B cell (primary cell): ENCODE data around the gene TCF3. TPM values are rescaled to one million over a fixed set of nuclear protein-coding genes. Genes with fewer than 3 reads are reported as not detected.

Source experiments
- ATAC-seq: fragments of 200-7000 bp; cut with Tn5 transposase; one replicate; pipeline ENCODE4 v1.10.0; 2021; ENCODE audit warnings: low read depth, mild to moderate bottlenecking, moderate number of reproducible peaks, moderate library complexity
- CTCF ChIA-PET: fragments of 350-600 bp; sonication (Branson Sonifier 250); formaldehyde crosslinking; loops from one replicate; lab custom pipeline; 2021; ENCODE audit warnings: antibody characterized with exemption, inconsistent platforms; lab: Charles Lee
- POLR2A ChIA-PET: fragments of 350-600 bp; sonication (Branson Sonifier 250); formaldehyde crosslinking; loops from one replicate; lab custom pipeline; 2021; ENCODE audit warnings: antibody characterized with exemption; lab: Charles Lee
- DNase-seq: peaks from one replicate; pipeline ENCODE4 v3.0.0; 2013
- H2AFZ ChIP-seq: 2 replicates; pipeline ENCODE4 v1.6.1; 2012; ENCODE audit warnings: mild to moderate bottlenecking, low read depth, low read length; ENCODE audit not compliant: insufficient read depth, poor library complexity, severe bottlenecking
- H3K27ac ChIP-seq, 2 donors: 1 replicate in 1 of 2; 2 replicates in 1 of 2; pipeline ENCODE4 v1.5.1; 2012 to 2013; ENCODE audit warnings: low read length in 2 of 2, mild to moderate bottlenecking in 2 of 2, moderate library complexity in 1 of 2
- H3K27me3 ChIP-seq, 4 experiments: fragments of 200-600 bp in 1 of 4; sonication (generic) in 1 of 4; replicated peaks in 1 of 4; 1 replicate in 2 of 4; 2 replicates in 2 of 4; pipeline versions ENCODE4 v1.6.1 to v1.7.0; 2013 to 2016; ENCODE audit warnings: low read length in 3 of 4, mild to moderate bottlenecking in 2 of 4, mixed read lengths in 1 of 4, moderate library complexity in 1 of 4; ENCODE audit not compliant: insufficient read depth in 4 of 4, control insufficient read depth in 3 of 4; ENCODE audit errors: control extremely low read depth in 1 of 4
- H3K36me3 ChIP-seq, 2 experiments: replicated peaks in 1 of 2; 1 replicate in 1 of 2; 2 replicates in 1 of 2; pipeline versions ENCODE4 v1.6.1 to v1.7.1; 2013; ENCODE audit warnings: low read length in 1 of 2; ENCODE audit not compliant: insufficient read depth in 2 of 2, control insufficient read depth in 1 of 2; ENCODE audit errors: control extremely low read depth in 1 of 2, extremely low read depth in 1 of 2
- H3K4me1 ChIP-seq, 2 donors: fragments of 200-600 bp in 1 of 2; sonication (generic) in 1 of 2; 1 replicate in 1 of 2; 2 replicates in 1 of 2; pipeline versions ENCODE4 v1.5.1 to v1.6.1; 2013 to 2017; ENCODE audit warnings: low read length in 2 of 2; ENCODE audit not compliant: control insufficient read depth in 2 of 2, insufficient read depth in 2 of 2
- H3K4me2 ChIP-seq: replicated peaks from 2 replicates; pipeline ENCODE3; 2012; ENCODE audit warnings: mild to moderate bottlenecking, low read depth, low read length; ENCODE audit not compliant: poor library complexity, severe bottlenecking
- H3K4me3 ChIP-seq, 5 experiments: fragments of 200-600 bp in 1 of 5; sonication (generic) in 1 of 5; 1 replicate in 3 of 5; 2 replicates in 2 of 5; pipeline versions ENCODE4 v1.5.1 to v1.7.0; 2011 to 2016; ENCODE audit warnings: low read length in 4 of 5, mild to moderate bottlenecking in 4 of 5, low read depth in 2 of 5, control low read depth in 1 of 5, moderate library complexity in 1 of 5; ENCODE audit not compliant: insufficient read depth in 1 of 5; ENCODE audit errors: control extremely low read depth in 1 of 5, extremely low read depth in 1 of 5
- H3K79me2 ChIP-seq: fragments of 200-600 bp; sonication (generic); one replicate; pipeline ENCODE4 v1.6.0; 2016; ENCODE audit warnings: low read length; ENCODE audit not compliant: control insufficient read depth, insufficient read depth
- H3K9ac ChIP-seq: fragments of 200-600 bp; sonication (generic); 2 replicates; pipeline ENCODE4 v1.6.1; 2017; ENCODE audit warnings: mild to moderate bottlenecking, low read length, moderate library complexity
- H3K9me3 ChIP-seq, 3 donors: one replicate each; pipeline versions ENCODE4 v1.6.1 to v1.7.1; 2013; ENCODE audit warnings: low read length in 2 of 3; ENCODE audit not compliant: control insufficient read depth in 2 of 3, insufficient read depth in 1 of 3; ENCODE audit errors: control extremely low read depth in 1 of 3
- H4K20me1 ChIP-seq: 2 replicates; pipeline ENCODE4 v1.6.0; 2012; ENCODE audit warnings: mild to moderate bottlenecking, low read length; ENCODE audit not compliant: insufficient read depth, control insufficient read depth, poor library complexity, severe bottlenecking
- H3K27ac Mint-ChIP-seq: one replicate; pipeline ENCODE4 v1.8.0; 2021; ENCODE audit warnings: mixed read lengths
- H3K27me3 Mint-ChIP-seq: one replicate; pipeline ENCODE4 v1.8.0; 2021; ENCODE audit warnings: mixed read lengths
- H3K4me1 Mint-ChIP-seq: one replicate; pipeline ENCODE4 v1.8.0; 2021; ENCODE audit warnings: mixed read lengths
- H3K4me3 Mint-ChIP-seq: one replicate; pipeline ENCODE4 v1.8.0; 2021; ENCODE audit warnings: mixed read lengths
- H3K9me3 Mint-ChIP-seq: one replicate; pipeline ENCODE4 v1.8.0; 2022; ENCODE audit warnings: mixed read lengths; ENCODE audit not compliant: insufficient read depth
- EZH2 ChIP-seq: IDR thresholded peaks from 2 replicates; pipeline ENCODE4 v1.6.1; 2012; ENCODE audit warnings: borderline replicate concordance, low read depth, mild to moderate bottlenecking, moderate library complexity, low read length; ENCODE audit not compliant: insufficient read depth, poor library complexity, severe bottlenecking
- WGBS: methylation state at CpG from one replicate; pipeline ENCODE4 v1.1.5; 2013; ENCODE audit warnings: missing lambda C conversion rate; ENCODE audit not compliant: insufficient coverage; 5-methylcytosine and 5-hydroxymethylcytosine counted together
- intact Hi-C: fragments of 100-400 bp; cut with micrococcal nuclease; formaldehyde crosslinking; loops from one replicate; pipeline ENCODE4 v1.10.0; 2022
- polyA plus RNA-seq: library from polyadenylated mRNA; depleted of rRNA; stranded (reverse); fragments of >200 nt; gene quantifications from 2 replicates; pipeline ENCODE4 v1.2.3, GENCODE V29; 2012
- total RNA-seq, 2 donors: library from RNA; stranded (reverse); fragments of 120-200 nt in 1 of 2; gene quantifications; 1 replicate in 1 of 2; 2 replicates in 1 of 2; pipeline versions ENCODE4 v1.2.3 to v1.2.4, GENCODE V29; 2013 to 2022
- TF ChIP-seq, protein P1 (sequence below): fragments of 200-600 bp; IDR thresholded peaks from one replicate; pipeline ENCODE4 v1.8.0; 2022; ENCODE audit warnings: antibody characterized with exemption, mild to moderate bottlenecking

Gene TCF3
- total and polyA plus RNA-seq, 2 donors (not counting 1 experiment from before 2014, with no cell fraction given), result 278 to 588 TPM

DNA sequence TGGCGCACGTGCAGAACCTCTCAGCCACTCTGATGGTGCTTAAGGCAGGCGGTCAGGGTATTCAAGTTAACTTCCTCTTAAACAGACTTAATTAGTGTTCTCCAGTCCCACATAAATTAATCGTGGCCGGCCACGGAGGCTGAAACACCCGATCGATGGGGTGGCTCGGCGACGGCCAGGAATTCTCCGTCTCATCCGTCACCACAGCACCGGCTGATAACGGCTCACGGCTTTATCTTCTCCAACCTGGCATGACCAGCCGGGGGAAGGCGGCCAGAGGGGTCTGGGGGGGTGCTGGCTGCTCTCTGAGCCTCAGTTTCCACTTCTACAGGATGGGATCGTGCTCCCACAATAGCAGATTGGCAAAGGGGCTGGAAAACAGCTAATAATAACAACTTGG is 32.6 kb upstream of the TCF3 start:
- no peak overlapping the region for H3K27ac ChIP-seq
- peaks cover 0 to 4% (median 0%) of the 10 kb centered on the region in 3 donors for H3K9me3 ChIP-seq
- no peaks in the 10 kb centered on the region for H4K20me1 ChIP-seq
- CTCF ChIA-PET, result interaction anchor here (1.4 kb wide), 1 partner anchor 141 kb away, joined by 3 read pairs; no protein-coding TSS in a partner anchor
- H3K4me3 Mint-ChIP-seq, result no peak overlapping the region
- TF ChIP-seq, protein P1, sequence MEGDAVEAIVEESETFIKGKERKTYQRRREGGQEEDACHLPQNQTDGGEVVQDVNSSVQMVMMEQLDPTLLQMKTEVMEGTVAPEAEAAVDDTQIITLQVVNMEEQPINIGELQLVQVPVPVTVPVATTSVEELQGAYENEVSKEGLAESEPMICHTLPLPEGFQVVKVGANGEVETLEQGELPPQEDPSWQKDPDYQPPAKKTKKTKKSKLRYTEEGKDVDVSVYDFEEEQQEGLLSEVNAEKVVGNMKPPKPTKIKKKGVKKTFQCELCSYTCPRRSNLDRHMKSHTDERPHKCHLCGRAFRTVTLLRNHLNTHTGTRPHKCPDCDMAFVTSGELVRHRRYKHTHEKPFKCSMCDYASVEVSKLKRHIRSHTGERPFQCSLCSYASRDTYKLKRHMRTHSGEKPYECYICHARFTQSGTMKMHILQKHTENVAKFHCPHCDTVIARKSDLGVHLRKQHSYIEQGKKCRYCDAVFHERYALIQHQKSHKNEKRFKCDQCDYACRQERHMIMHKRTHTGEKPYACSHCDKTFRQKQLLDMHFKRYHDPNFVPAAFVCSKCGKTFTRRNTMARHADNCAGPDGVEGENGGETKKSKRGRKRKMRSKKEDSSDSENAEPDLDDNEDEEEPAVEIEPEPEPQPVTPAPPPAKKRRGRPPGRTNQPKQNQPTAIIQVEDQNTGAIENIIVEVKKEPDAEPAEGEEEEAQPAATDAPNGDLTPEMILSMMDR, result no peak
- no peak for TF ChIP-seq EZH2
- no peaks in the 10 kb centered on the region for H3K9me3 Mint-ChIP-seq
- no peaks in the 10 kb centered on the region for H3K4me1 ChIP-seq
- H3K79me2 ChIP-seq, result no peaks in the 10 kb centered on the region
- intact Hi-C loops, result no loop called here
- no peak overlapping the region for H3K9ac ChIP-seq
- H3K36me3 ChIP-seq, result no peaks in the 10 kb centered on the region
- H2AFZ ChIP-seq, result no peak overlapping the region
- H3K27me3 ChIP-seq, result peaks cover 0 to 35% (median 4%) of the 10 kb centered on the region in 4 experiments
- H3K27me3 Mint-ChIP-seq, result peaks cover 26% of the 10 kb centered on the region
- WGBS, result 72% methylated on average over 17 of the region's 19 CpGs
- ATAC-seq (no peak), DNase-seq (no peak)
- POLR2A ChIA-PET, result no interaction called here
- no peak overlapping the region for H3K4me3 ChIP-seq
- H3K4me2 ChIP-seq, result no peak overlapping the region
- no peaks in the 10 kb centered on the region for H3K4me1 Mint-ChIP-seq
- H3K27ac Mint-ChIP-seq, result no peak overlapping the region

GRCh38 chr19:1684573-1684912 is 32.1 kb upstream of the TCF3 start:
- no peak for ATAC-seq
- Histone ChIP-seq H3K27ac (no peak overlapping the region), H3K27me3 (peaks cover 0 to 39% (median 5%) of the 10 kb centered on the region in 4 experiments), H3K36me3 (no peaks in the 10 kb centered on the region), H3K4me1 (no peaks in the 10 kb centered on the region), H3K4me2 (no peak overlapping the region), H2AFZ (no peak overlapping the region), H3K4me3 (no peak overlapping the region), H3K79me2 (no peaks in the 10 kb centered on the region), H3K9me3 (peaks cover 0 to 4% (median 0%) of the 10 kb centered on the region in 3 donors), H3K9ac (no peak overlapping the region), H4K20me1 (no peaks in the 10 kb centered on the region)
- intact Hi-C loops, result no loop called here
- TF ChIP-seq, protein P1, result no peak
- TF ChIP-seq EZH2, result no peak
- 78% methylated on average over 10 of the region's 10 CpGs for WGBS
- ChIA-PET CTCF (interaction anchor here (1.1 to 1.6 kb wide), 2 partner anchors 12 to 138 kb away, joined by 3 to 4 read pairs; no protein-coding TSS in a partner anchor), POLR2A (no interaction called here)
- Mint-ChIP-seq H3K27ac (no peak overlapping the region), H3K27me3 (peaks cover 26% of the 10 kb centered on the region), H3K9me3 (no peaks in the 10 kb centered on the region), H3K4me1 (no peaks in the 10 kb centered on the region), H3K4me3 (no peak overlapping the region)
- no peak for DNase-seq
